ENCODE measurements around the gene ASPDH.

DNA sequence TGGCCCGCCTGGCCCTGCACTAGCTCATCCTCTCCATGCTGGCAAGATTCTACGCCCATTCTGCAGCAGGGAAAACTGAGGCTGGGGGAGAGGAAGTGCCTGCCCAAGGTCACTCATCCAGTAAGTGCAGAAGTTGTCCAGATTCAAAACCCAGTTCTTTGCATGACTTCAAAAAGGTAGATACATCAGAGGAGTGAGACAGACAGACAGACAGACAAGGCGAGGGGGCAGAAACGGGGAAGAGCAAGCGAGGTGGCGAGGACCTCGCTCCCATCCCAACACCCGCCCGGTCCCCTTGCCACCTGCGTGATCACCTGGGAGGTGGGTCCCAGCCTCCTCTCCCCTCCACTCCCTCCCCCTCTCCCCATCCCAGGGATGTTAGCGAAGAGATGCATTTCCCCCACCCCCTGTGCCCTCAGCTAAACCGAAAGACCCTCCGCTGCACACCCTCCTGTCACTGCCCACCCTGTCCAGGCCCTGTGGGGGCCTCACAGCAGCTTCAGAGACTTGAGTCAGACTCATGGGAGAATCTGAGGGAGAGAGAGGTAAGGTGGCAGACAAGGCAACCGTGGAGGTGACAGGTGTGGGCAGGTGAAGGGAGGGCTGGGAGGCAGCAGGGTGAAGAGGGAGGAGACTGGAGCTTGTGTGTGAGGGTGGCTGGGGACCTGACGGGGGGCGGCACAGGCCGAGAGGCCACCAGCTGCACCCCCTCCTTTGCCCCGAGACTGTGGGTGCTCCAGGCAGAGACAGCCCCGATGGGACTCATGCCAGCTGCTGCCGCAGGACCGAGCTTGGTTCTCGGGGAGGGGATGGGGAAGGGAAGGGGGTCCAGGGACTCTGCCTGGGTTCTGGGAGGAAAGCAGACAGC lies 35.6 kb upstream of the ASPDH start:
- TF ChIP-seq POLR2A (IDR thresholded peaks at IDR 0.05; ENCODE audit: low read depth, low read length), result no peak
- no peak for TF ChIP-seq POLR2AphosphoS5 (IDR thresholded peaks at IDR 0.05; ENCODE audit: low read depth, low read length)
